Left lung (tissue), 10 donors: ENCODE data around the gene MAST4. TPM values are rescaled to one million over a fixed set of nuclear protein-coding genes. Genes with fewer than 3 reads are reported as not detected.

Experiments used
- ATAC-seq: fragments of 200-7000 bp; cut with Tn5 transposase; one replicate; pipeline ENCODE4 v1.9.1; 2020; ENCODE audit warnings: moderate library complexity
- DNase-seq, 4 donors: peaks; one replicate each; pipeline ENCODE4 v3.0.0-alpha.2; 2013 to 2020
- H3K27ac ChIP-seq, 2 donors: fragments of 200-600 bp; sonication (generic) in 1 of 2; one replicate each; pipeline versions ENCODE4 v1.5.0 to v1.8.0; 2020 to 2021
- H3K27me3 ChIP-seq, 2 donors: fragments of 200-600 bp; sonication (generic) in 1 of 2; one replicate each; pipeline versions ENCODE4 v1.5.0 to v1.8.0; 2020 to 2021
- H3K36me3 ChIP-seq, 2 donors: fragments of 200-600 bp; sonication (generic) in 1 of 2; one replicate each; pipeline versions ENCODE4 v1.5.0 to v1.8.0; 2020 to 2021
- H3K4me1 ChIP-seq, 2 donors: fragments of 200-600 bp; one replicate each; pipeline ENCODE4 v1.8.0; 2021
- H3K4me3 ChIP-seq, 2 donors: fragments of 200-600 bp; sonication (generic) in 1 of 2; one replicate each; pipeline versions ENCODE4 v1.5.0 to v1.8.0; 2020 to 2021; ENCODE audit warnings: mild to moderate bottlenecking in 1 of 2
- H3K9me3 ChIP-seq, 2 donors: fragments of 200-600 bp; sonication (generic) in 1 of 2; one replicate each; pipeline versions ENCODE4 v1.5.0 to v1.8.0; 2020 to 2021
- CTCF ChIP-seq, 2 donors: fragments of 200-600 bp; sonication (generic) in 1 of 2; IDR thresholded peaks; one replicate each; pipeline versions ENCODE4 v1.5.0 to v1.8.0; 2021; ENCODE audit warnings: antibody characterized with exemption in 2 of 2
- intact Hi-C, 2 donors: fragments of 100-400 bp; cut with DNase I; formaldehyde crosslinking; loops; one replicate each; pipeline versions ENCODE4 v1.11.2 to v1.14.2; 2022
- polyA plus RNA-seq, 6 donors: library from polyadenylated mRNA; unstranded; fragments of 120-200 nt; gene quantifications; one replicate each; pipeline ENCODE4 v1.2.1, GENCODE V29; 2013; ENCODE audit not compliant: insufficient read length in 6 of 6
- total RNA-seq, 2 donors: library from RNA; stranded (reverse); fragmentation: NEBNext Ultra II Directional; extraction: Animal tissue kit (Norgen Biotek cat#: 25700); gene quantifications; one replicate each; pipeline ENCODE4 v1.2.1, GENCODE V29; 2021
- donor health status: DM: no; HTN: yes; CAD: no.
- donor health status: DM: no; HTN: no; CAD: no.

The MAST4 gene
- total and polyA plus RNA-seq, 8 donors: 47.7 to 57.6 (median 53.0) TPM

- DNase-seq: no peak
These were observed 429.3 kb downstream of the MAST4 start for GRCh38 chr5:67025457-67025856.

GRCh38 chr5:67026278-67026677, 430.1 kb downstream of the MAST4 start:
- no peak overlapping the region for H3K4me3 ChIP-seq
- H3K4me1 ChIP-seq: peaks cover 2 to 19% of the 10 kb centered on the region in 2 donors
- no peaks in the 10 kb centered on the region for H3K36me3 ChIP-seq
- H3K9me3 ChIP-seq: no peaks in the 10 kb centered on the region
- H3K27me3 ChIP-seq: no peaks in the 10 kb centered on the region
- H3K27ac ChIP-seq: no peak overlapping the region
- ATAC-seq: no peak
- no peak for DNase-seq
- no peak for TF ChIP-seq CTCF (IDR thresholded peaks at IDR 0.05)
- intact Hi-C loops: no loop called here

More at GRCh38 chr5:67025457-67025856, 429.3 kb downstream of the MAST4 start:
- Histone ChIP-seq H3K27me3 (no peaks in the 10 kb centered on the region), H3K36me3 (no peaks in the 10 kb centered on the region), H3K4me3 (no peak overlapping the region), H3K27ac (no peak overlapping the region), H3K9me3 (no peaks in the 10 kb centered on the region), H3K4me1 (peaks cover 5 to 18% of the 10 kb centered on the region in 2 donors)
- no peak for TF ChIP-seq CTCF (IDR thresholded peaks at IDR 0.05)
- intact Hi-C loops: no loop called here
- no peak for ATAC-seq

- ATAC-seq: no peak
- H3K4me1 ChIP-seq: peaks cover 5 to 18% of the 10 kb centered on the region in 2 donors
- H3K27ac ChIP-seq: no peak overlapping the region
- intact Hi-C loops: no loop called here
- DNase-seq: no peak
- no peak overlapping the region for H3K4me3 ChIP-seq
- TF ChIP-seq CTCF (IDR thresholded peaks at IDR 0.05): no peak
- H3K9me3 ChIP-seq: no peaks in the 10 kb centered on the region
- no peaks in the 10 kb centered on the region for H3K27me3 ChIP-seq
- H3K36me3 ChIP-seq: no peaks in the 10 kb centered on the region
These were observed 431.0 kb downstream of the MAST4 start for GRCh38 chr5:67027171-67027570.

- Histone ChIP-seq H3K9me3 (no peaks in the 10 kb centered on the region), H3K36me3 (no peaks in the 10 kb centered on the region), H3K4me3 (no peak overlapping the region), H3K27ac (no peak overlapping the region), H3K27me3 (no peaks in the 10 kb centered on the region), H3K4me1 (peaks cover 5 to 26% of the 10 kb centered on the region in 2 donors)
- DNase-seq (no peak), ATAC-seq (no peak)
- no peak for TF ChIP-seq CTCF (IDR thresholded peaks at IDR 0.05)
- intact Hi-C loops: no loop called here
These were observed 432.2 kb downstream of the MAST4 start for GRCh38 chr5:67028371-67028770.

- Histone ChIP-seq H3K4me3 (no peak overlapping the region), H3K9me3 (no peaks in the 10 kb centered on the region), H3K36me3 (no peaks in the 10 kb centered on the region), H3K27ac (no peak overlapping the region), H3K4me1 (peaks cover 5 to 32% of the 10 kb centered on the region in 2 donors), H3K27me3 (no peaks in the 10 kb centered on the region)
- intact Hi-C loops: no loop called here
- TF ChIP-seq CTCF (IDR thresholded peaks at IDR 0.05): no peak
- DNase-seq (no peak), ATAC-seq (no peak)
These were observed 432.7 kb downstream of the MAST4 start for GRCh38 chr5:67028941-67029340.
